A549 (cell line): ENCODE results near the gene ARRDC4. TPM values are rescaled to one million over a fixed set of nuclear protein-coding genes. Genes with fewer than 3 reads are reported as not detected.

Source experiments
- ATAC-seq, 2 experiments: fragments of 200-7000 bp in 1 of 2; fragments of >200 bp in 1 of 2; cut with Nextera tagmentation in 1 of 2; cut with Tn5 transposase in 1 of 2; 3 replicates each; pipeline versions ENCODE4 v1.8.0 to v1.9.1; 2018 to 2020; ENCODE audit warnings: mild to moderate bottlenecking in 1 of 2, moderate library complexity in 1 of 2
- CTCF ChIA-PET: fragments of 300-600 bp; sonication (Branson Sonifier 250); formaldehyde crosslinking; extraction: SDS; loops from one replicate; lab custom pipeline; 2021; ENCODE audit warnings: antibody characterized with exemption, inconsistent platforms; lab: Yijun Ruan, JAX
- POLR2A ChIA-PET: fragments of 350-600 bp; formaldehyde crosslinking; extraction: SDS; loops from one replicate; lab custom pipeline; 2021; ENCODE audit warnings: antibody characterized with exemption, inconsistent platforms; lab: Yijun Ruan, JAX
- DNase-seq, 2 experiments: peaks; one replicate each; pipeline versions ENCODE4 v3.0.0 to v3.0.0-alpha.2; 2011 to 2016; ENCODE audit warnings: low read depth in 1 of 2, low spot score in 1 of 2
- FAIRE-seq: peaks from 2 replicates; lab custom pipeline; 2011; peaks lifted over from hg19 to GRCh38; lab: Jason Lieb, UNC
- H3K27ac ChIP-seq, 2 experiments: fragments of >200 bp; sonication (Bioruptor Twin); formaldehyde crosslinking; 3 replicates each; pipeline ENCODE4 v1.5.1; 2016 to 2017
- H3K4me1 ChIP-seq: fragments of >200 bp; sonication (Bioruptor Twin); formaldehyde crosslinking; 3 replicates; pipeline ENCODE4 v1.6.1; 2016
- H3K4me2 ChIP-seq: fragments of >200 bp; sonication (Bioruptor Twin); formaldehyde crosslinking; 3 replicates; pipeline ENCODE4 v1.6.1; 2016
- H3K4me3 ChIP-seq: fragments of >200 bp; sonication (Bioruptor Twin); formaldehyde crosslinking; 3 replicates; pipeline ENCODE4 v1.5.1; 2016
- H3K9me3 ChIP-seq: fragments of >200 bp; sonication (Bioruptor Twin); formaldehyde crosslinking; 3 replicates; pipeline ENCODE4 v1.6.1; 2016
- CEBPB ChIP-seq, 2 experiments: fragments of >200 bp in 1 of 2; sonication (Bioruptor Twin) in 1 of 2; formaldehyde crosslinking in 1 of 2; IDR thresholded peaks; 2 replicates each; pipeline ENCODE4 v1.6.1; 2012 to 2016
- CHD2 ChIP-seq: fragments of 150-350 bp; IDR thresholded peaks from 2 replicates; pipeline ENCODE4 v1.6.1; 2014; ENCODE audit warnings: low read length; ENCODE audit not compliant: partially characterized antibody
- CHD4 ChIP-seq: fragments of 200-600 bp; sonication (generic); IDR thresholded peaks from 2 replicates; pipeline ENCODE4 v1.6.1; 2016; ENCODE audit warnings: antibody characterized with exemption, mild to moderate bottlenecking, borderline replicate concordance
- EHF ChIP-seq: fragments of 250-450 bp; sonication (Bioruptor Pico); IDR thresholded peaks from 2 replicates; pipeline ENCODE4 v1.5.0; 2020; ENCODE audit warnings: mild to moderate bottlenecking
- GATA3 ChIP-seq: IDR thresholded peaks from 2 replicates; pipeline ENCODE4 v1.6.1; 2012; ENCODE audit warnings: borderline replicate concordance
- HEYL ChIP-seq: fragments of 250-450 bp; sonication (Bioruptor Pico); IDR thresholded peaks from 2 replicates; pipeline ENCODE4 v1.8.0; 2021; ENCODE audit warnings: mild to moderate bottlenecking, moderate library complexity
- HOXB5 ChIP-seq: fragments of 250-450 bp; sonication (Bioruptor Pico); IDR thresholded peaks from 2 replicates; pipeline ENCODE4 v1.5.0; 2020; ENCODE audit warnings: mild to moderate bottlenecking, moderate library complexity
- JUN ChIP-seq, 2 experiments: fragments of >200 bp; sonication (Bioruptor Twin); formaldehyde crosslinking; IDR thresholded peaks; 2 replicates in 1 of 2; 3 replicates in 1 of 2; pipeline ENCODE4 v1.6.1; 2016 to 2017
- JUNB ChIP-seq: fragments of >200 bp; sonication (Bioruptor Twin); formaldehyde crosslinking; IDR thresholded peaks from 2 replicates; pipeline ENCODE4 v1.6.1; 2016
- KDM1A ChIP-seq: fragments of 200-600 bp; sonication (generic); IDR thresholded peaks from 2 replicates; pipeline ENCODE4 v1.6.1; 2016; ENCODE audit warnings: low read depth, mild to moderate bottlenecking
- KDM5A ChIP-seq: fragments of 200-600 bp; sonication (generic); IDR thresholded peaks from 2 replicates; pipeline ENCODE4 v1.6.1; 2016; ENCODE audit warnings: antibody characterized with exemption, mild to moderate bottlenecking
- MAFK ChIP-seq: fragments of 450-650 bp; IDR thresholded peaks from 2 replicates; pipeline ENCODE4 v1.6.1; 2014; ENCODE audit not compliant: partially characterized antibody
- MAZ ChIP-seq: fragments of 150-350 bp; IDR thresholded peaks from 2 replicates; pipeline ENCODE4 v1.6.1; 2014; ENCODE audit warnings: antibody characterized with exemption, low read depth, low read length, borderline replicate concordance
- NPAS2 ChIP-seq: fragments of 250-450 bp; sonication (Bioruptor Pico); IDR thresholded peaks from 2 replicates; pipeline ENCODE4 v1.8.0; 2022; ENCODE audit warnings: mild to moderate bottlenecking, moderate library complexity, borderline replicate concordance
- POLR2A ChIP-seq: IDR thresholded peaks from 2 replicates; pipeline ENCODE4 v1.6.1; 2012; ENCODE audit warnings: mild to moderate bottlenecking, low read length
- POLR2AphosphoS2 ChIP-seq: conservative IDR thresholded peaks from 2 replicates; pipeline ENCODE4 v1.6.1; 2012; ENCODE audit warnings: low read length, improper control_type of control experiment, inconsistent platforms
- RAD21 ChIP-seq, 2 experiments: fragments of >200 bp in 1 of 2; sonication (Bioruptor Twin) in 1 of 2; formaldehyde crosslinking in 1 of 2; IDR thresholded peaks in 1 of 2; conservative IDR thresholded peaks in 1 of 2; 2 replicates in 1 of 2; 3 replicates in 1 of 2; pipeline ENCODE4 v1.6.1; 2012 to 2018; ENCODE audit warnings: inconsistent platforms in 1 of 2
- RCOR1 ChIP-seq: fragments of 150-350 bp; IDR thresholded peaks from 2 replicates; pipeline ENCODE4 v1.6.1; 2014; ENCODE audit warnings: antibody characterized with exemption, low read length, low read depth
- RNF2 ChIP-seq: fragments of 200-600 bp; sonication (generic); IDR thresholded peaks from 2 replicates; pipeline ENCODE4 v1.6.1; 2016; ENCODE audit warnings: low read depth, mild to moderate bottlenecking, antibody characterized with exemption, moderate library complexity, borderline replicate concordance
- SMC3 ChIP-seq: fragments of >200 bp; sonication (Bioruptor Twin); formaldehyde crosslinking; IDR thresholded peaks from 3 replicates; pipeline ENCODE4 v1.6.1; 2018; ENCODE audit warnings: inconsistent platforms
- TP53 ChIP-seq: fragments of 250-450 bp; sonication (Bioruptor Pico); IDR thresholded peaks from 2 replicates; pipeline ENCODE4 v1.5.0; 2021; ENCODE audit warnings: mild to moderate bottlenecking, moderate library complexity
- ZFP36 ChIP-seq: fragments of 450-650 bp; IDR thresholded peaks from 2 replicates; pipeline ENCODE4 v1.6.1; 2014; ENCODE audit warnings: borderline replicate concordance; ENCODE audit not compliant: partially characterized antibody
- WGBS: methylation state at CpG from one replicate; pipeline ENCODE4 v1.1.6; 2017; ENCODE audit errors: missing lambda C conversion rate; 5-methylcytosine and 5-hydroxymethylcytosine counted together
- polyA minus RNA-seq: library from RNA; depleted of rRNA, polyadenylated mRNA; stranded (reverse); fragments of >200 nt; gene quantifications from 2 replicates; pipeline ENCODE4 v1.2.3, GENCODE V29; 2011; rRNA and poly(A)+ RNA removed
- polyA plus RNA-seq, 4 experiments: library from polyadenylated mRNA; depleted of rRNA in 3 of 4; stranded (reverse); fragments of >200 nt; fragmentation: RNase III in 1 of 4; extraction: RNeasy Plus Mini Kit Qiagen cat#74134 plus additional on column Dnase treatment in 1 of 4; gene quantifications; 2 replicates in 3 of 4; 3 replicates in 1 of 4; pipeline ENCODE4 v1.2.3, GENCODE V29; 2011 to 2017
- TF ChIP-seq, protein P1 (sequence below): fragments of 200-600 bp; sonication (generic); IDR thresholded peaks from 2 replicates; pipeline ENCODE4 v1.6.1; 2016; ENCODE audit warnings: antibody characterized with exemption, mild to moderate bottlenecking, moderate library complexity
- TF ChIP-seq, protein P2 (sequence below): IDR thresholded peaks from 2 replicates; pipeline ENCODE4 v1.6.1; 2012; ENCODE audit warnings: low read depth, borderline replicate concordance
- TF ChIP-seq, protein P3 (sequence below): fragments of >200 bp; sonication (Bioruptor Twin); formaldehyde crosslinking; IDR thresholded peaks from 3 replicates; pipeline ENCODE4 v1.5.1; 2016
- TF ChIP-seq, protein P4 (sequence below): fragments of 250-450 bp; sonication (Bioruptor Pico); IDR thresholded peaks from 2 replicates; pipeline ENCODE4 v1.5.0; 2021; ENCODE audit warnings: mild to moderate bottlenecking, moderate library complexity, borderline replicate concordance
- TF ChIP-seq, protein P5 (sequence below): IDR thresholded peaks from 2 replicates; pipeline ENCODE4 v1.6.1; 2012
- TF ChIP-seq, protein P6 (sequence below): fragments of 250-450 bp; sonication (Bioruptor Pico); IDR thresholded peaks from 2 replicates; pipeline ENCODE4 v1.5.0; 2020; ENCODE audit warnings: low read depth, mild to moderate bottlenecking, moderate library complexity

Gene ARRDC4, protein sequence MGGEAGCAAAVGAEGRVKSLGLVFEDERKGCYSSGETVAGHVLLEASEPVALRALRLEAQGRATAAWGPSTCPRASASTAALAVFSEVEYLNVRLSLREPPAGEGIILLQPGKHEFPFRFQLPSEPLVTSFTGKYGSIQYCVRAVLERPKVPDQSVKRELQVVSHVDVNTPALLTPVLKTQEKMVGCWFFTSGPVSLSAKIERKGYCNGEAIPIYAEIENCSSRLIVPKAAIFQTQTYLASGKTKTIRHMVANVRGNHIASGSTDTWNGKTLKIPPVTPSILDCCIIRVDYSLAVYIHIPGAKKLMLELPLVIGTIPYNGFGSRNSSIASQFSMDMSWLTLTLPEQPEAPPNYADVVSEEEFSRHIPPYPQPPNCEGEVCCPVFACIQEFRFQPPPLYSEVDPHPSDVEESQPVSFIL
- polyA plus RNA-seq (2011; rRNA removed): 1.8 and 2.2 TPM in 2 replicates
- 0.19 and 0.23 TPM in 2 replicates for polyA plus RNA-seq (2012; cell fraction: cytosol; rRNA removed)
- 0.18 and 0.26 TPM in 2 replicates for polyA plus RNA-seq (2012; cell fraction: nucleus; rRNA removed)
- polyA plus RNA-seq (2017; fragmentation: RNase III; extraction: RNeasy Plus Mini Kit Qiagen cat#74134 plus additional on column Dnase treatment): 0.15 to 0.20 TPM (median 0.19 TPM) in 3 replicates
- polyA minus RNA-seq: 0.73 and 0.95 TPM in 2 replicates

DNA sequence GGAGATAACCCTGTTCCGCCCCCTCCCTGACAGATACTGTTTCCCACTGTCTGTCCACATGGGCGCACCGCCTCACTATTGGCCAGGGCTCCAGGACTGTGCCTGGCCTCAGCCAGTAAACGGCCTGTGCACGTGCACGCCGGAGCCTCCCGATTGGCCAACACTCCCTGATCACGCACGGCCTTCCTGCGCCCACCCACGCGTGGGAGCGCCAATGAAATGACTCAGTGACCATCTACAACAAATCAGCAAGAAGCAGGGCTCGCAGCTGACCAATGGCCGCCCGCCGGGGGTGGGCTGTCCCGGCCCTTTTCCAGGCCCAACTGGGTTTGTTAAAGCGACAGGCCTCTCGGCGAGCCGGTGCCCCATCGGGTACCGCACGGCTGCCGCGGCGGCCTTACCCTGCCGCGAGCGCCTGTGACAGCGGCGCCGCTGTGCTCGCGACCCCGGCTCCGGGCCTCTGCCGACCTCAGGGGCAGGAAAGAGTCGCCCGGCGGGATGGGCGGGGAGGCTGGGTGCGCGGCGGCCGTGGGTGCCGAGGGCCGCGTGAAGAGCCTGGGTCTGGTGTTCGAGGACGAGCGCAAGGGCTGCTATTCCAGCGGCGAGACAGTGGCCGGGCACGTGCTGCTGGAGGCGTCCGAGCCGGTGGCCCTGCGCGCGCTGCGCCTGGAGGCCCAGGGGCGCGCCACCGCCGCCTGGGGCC is at the start of gene ARRDC4:
ARRDC4 (plus strand) TSS at position 340 of the 703 bp plus-strand sequence; CDS start at position 499, 159 bp downstream.
- ChIA-PET POLR2A (no interaction called here), CTCF (no interaction called here)
- peak; percentile 63 for FAIRE-seq
- peak within 1 kb of the TSS; percentile 55 for H3K4me3 ChIP-seq
- peak within 1 kb of the TSS; percentile 87 for H3K4me2 ChIP-seq
- H3K9me3 ChIP-seq: 0 out of 3 replicates have a peak, but pooled peaks cover 3% of the 10 kb centered on the region
- peak; percentile 97 to 99 for ATAC-seq
- DNase-seq: peak; percentile 87 to 99
- H3K27ac ChIP-seq: peak within 1 kb of the TSS; percentile 39 to 71; a peak in 5 of 6 replicates
- 3% methylated on average over 19 of the region's 69 CpGs for WGBS
- H3K4me1 ChIP-seq: no peaks in the 10 kb centered on the region
- TF ChIP-seq EHF (CRISPR knock-in tag) (no peak), RNF2 (peak; percentile 75; the same call in 1 of the 2 replicates), POLR2A (no peak), KDM5A (no peak), NPAS2 (CRISPR knock-in tag) (no peak), RAD21 (conservative IDR thresholded peaks at IDR 0.05 in 1 of 2, IDR thresholded peaks at IDR 0.05 in 1 of 2) (no peak), CHD2 (no peak), CHD4 (no peak), TP53 (no peak), SMC3 (no peak), MAZ (no peak), JUNB (no peak), RCOR1 (no peak), MAFK (no peak), CEBPB (IDR thresholded peaks at IDR 0.05) (no peak), JUN (IDR thresholded peaks at IDR 0.05) (no peak), POLR2AphosphoS2 (no peak), GATA3 (no peak), HEYL (CRISPR knock-in tag) (no peak), KDM1A (no peak), ZFP36 (no peak), HOXB5 (CRISPR knock-in tag) (no peak)
- TF ChIP-seq, protein P1, sequence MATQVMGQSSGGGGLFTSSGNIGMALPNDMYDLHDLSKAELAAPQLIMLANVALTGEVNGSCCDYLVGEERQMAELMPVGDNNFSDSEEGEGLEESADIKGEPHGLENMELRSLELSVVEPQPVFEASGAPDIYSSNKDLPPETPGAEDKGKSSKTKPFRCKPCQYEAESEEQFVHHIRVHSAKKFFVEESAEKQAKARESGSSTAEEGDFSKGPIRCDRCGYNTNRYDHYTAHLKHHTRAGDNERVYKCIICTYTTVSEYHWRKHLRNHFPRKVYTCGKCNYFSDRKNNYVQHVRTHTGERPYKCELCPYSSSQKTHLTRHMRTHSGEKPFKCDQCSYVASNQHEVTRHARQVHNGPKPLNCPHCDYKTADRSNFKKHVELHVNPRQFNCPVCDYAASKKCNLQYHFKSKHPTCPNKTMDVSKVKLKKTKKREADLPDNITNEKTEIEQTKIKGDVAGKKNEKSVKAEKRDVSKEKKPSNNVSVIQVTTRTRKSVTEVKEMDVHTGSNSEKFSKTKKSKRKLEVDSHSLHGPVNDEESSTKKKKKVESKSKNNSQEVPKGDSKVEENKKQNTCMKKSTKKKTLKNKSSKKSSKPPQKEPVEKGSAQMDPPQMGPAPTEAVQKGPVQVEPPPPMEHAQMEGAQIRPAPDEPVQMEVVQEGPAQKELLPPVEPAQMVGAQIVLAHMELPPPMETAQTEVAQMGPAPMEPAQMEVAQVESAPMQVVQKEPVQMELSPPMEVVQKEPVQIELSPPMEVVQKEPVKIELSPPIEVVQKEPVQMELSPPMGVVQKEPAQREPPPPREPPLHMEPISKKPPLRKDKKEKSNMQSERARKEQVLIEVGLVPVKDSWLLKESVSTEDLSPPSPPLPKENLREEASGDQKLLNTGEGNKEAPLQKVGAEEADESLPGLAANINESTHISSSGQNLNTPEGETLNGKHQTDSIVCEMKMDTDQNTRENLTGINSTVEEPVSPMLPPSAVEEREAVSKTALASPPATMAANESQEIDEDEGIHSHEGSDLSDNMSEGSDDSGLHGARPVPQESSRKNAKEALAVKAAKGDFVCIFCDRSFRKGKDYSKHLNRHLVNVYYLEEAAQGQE: peak; percentile 74
- TF ChIP-seq, protein P2, sequence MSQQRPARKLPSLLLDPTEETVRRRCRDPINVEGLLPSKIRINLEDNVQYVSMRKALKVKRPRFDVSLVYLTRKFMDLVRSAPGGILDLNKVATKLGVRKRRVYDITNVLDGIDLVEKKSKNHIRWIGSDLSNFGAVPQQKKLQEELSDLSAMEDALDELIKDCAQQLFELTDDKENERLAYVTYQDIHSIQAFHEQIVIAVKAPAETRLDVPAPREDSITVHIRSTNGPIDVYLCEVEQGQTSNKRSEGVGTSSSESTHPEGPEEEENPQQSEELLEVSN: peak; percentile 56
- TF ChIP-seq, protein P3, sequence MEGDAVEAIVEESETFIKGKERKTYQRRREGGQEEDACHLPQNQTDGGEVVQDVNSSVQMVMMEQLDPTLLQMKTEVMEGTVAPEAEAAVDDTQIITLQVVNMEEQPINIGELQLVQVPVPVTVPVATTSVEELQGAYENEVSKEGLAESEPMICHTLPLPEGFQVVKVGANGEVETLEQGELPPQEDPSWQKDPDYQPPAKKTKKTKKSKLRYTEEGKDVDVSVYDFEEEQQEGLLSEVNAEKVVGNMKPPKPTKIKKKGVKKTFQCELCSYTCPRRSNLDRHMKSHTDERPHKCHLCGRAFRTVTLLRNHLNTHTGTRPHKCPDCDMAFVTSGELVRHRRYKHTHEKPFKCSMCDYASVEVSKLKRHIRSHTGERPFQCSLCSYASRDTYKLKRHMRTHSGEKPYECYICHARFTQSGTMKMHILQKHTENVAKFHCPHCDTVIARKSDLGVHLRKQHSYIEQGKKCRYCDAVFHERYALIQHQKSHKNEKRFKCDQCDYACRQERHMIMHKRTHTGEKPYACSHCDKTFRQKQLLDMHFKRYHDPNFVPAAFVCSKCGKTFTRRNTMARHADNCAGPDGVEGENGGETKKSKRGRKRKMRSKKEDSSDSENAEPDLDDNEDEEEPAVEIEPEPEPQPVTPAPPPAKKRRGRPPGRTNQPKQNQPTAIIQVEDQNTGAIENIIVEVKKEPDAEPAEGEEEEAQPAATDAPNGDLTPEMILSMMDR: no peak
- TF ChIP-seq, protein P4, sequence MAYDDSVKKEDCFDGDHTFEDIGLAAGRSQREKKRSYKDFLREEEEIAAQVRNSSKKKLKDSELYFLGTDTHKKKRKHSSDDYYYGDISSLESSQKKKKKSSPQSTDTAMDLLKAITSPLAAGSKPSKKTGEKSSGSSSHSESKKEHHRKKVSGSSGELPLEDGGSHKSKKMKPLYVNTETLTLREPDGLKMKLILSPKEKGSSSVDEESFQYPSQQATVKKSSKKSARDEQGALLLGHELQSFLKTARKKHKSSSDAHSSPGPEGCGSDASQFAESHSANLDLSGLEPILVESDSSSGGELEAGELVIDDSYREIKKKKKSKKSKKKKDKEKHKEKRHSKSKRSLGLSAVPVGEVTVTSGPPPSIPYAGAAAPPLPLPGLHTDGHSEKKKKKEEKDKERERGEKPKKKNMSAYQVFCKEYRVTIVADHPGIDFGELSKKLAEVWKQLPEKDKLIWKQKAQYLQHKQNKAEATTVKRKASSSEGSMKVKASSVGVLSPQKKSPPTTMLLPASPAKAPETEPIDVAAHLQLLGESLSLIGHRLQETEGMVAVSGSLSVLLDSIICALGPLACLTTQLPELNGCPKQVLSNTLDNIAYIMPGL (CRISPR knock-in tag): no peak
- TF ChIP-seq, protein P5, sequence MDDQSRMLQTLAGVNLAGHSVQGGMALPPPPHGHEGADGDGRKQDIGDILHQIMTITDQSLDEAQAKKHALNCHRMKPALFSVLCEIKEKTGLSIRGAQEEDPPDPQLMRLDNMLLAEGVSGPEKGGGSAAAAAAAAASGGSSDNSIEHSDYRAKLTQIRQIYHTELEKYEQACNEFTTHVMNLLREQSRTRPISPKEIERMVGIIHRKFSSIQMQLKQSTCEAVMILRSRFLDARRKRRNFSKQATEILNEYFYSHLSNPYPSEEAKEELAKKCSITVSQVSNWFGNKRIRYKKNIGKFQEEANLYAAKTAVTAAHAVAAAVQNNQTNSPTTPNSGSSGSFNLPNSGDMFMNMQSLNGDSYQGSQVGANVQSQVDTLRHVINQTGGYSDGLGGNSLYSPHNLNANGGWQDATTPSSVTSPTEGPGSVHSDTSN: peak; percentile 61; the same call in 1 of the 2 replicates
- TF ChIP-seq, protein P6, sequence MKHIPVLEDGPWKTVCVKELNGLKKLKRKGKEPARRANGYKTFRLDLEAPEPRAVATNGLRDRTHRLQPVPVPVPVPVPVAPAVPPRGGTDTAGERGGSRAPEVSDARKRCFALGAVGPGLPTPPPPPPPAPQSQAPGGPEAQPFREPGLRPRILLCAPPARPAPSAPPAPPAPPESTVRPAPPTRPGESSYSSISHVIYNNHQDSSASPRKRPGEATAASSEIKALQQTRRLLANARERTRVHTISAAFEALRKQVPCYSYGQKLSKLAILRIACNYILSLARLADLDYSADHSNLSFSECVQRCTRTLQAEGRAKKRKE: no peak
